GM13977 (cell line): ENCODE measurements around the gene PROC.

Experiments used
- DNase-seq: peaks from one replicate; pipeline ENCODE4 v3.0.0; 2012; ENCODE audit warnings: low spot score
- CTCF ChIP-seq: IDR thresholded peaks from 2 replicates; pipeline ENCODE4 v1.5.1; 2012; ENCODE audit warnings: mild to moderate bottlenecking, control low read depth; ENCODE audit not compliant: insufficient read depth; ENCODE audit errors: extremely low read depth, missing control alignments
- in situ Hi-C: fragments of 300-500 bp; cut with MboI; formaldehyde crosslinking; loops from one replicate; pipeline ENCODE4 v1.12.0; 2022; ENCODE audit warnings: low sequenced_read_pairs, low pct_unique_long_range_greater_than_20kb, mixed read lengths, inconsistent platforms; ENCODE audit not compliant: unreplicated experiment

The PROC gene

GRCh38 chr2:127431408-127432023 is 13.3 kb downstream of the PROC start:
- no peak for DNase-seq
- in situ Hi-C loops = no loop called here

GRCh38 chr2:127434515-127434914 is 16.3 kb downstream of the PROC start:
- DNase-seq = no peak
- in situ Hi-C loops = no loop called here
- no peak for TF ChIP-seq CTCF

More at GRCh38 chr2:127431408-127432023, 13.3 kb downstream of the PROC start:
- no peak for TF ChIP-seq CTCF

- in situ Hi-C loops = no loop called here
- no peak for TF ChIP-seq CTCF
- no peak for DNase-seq
These were observed 18.8 kb downstream of the PROC start for GRCh38 chr2:127437056-127437455.

GRCh38 chr2:127437781-127438726 is 19.8 kb downstream of the PROC start:
- no peak for TF ChIP-seq CTCF
- in situ Hi-C loops = no loop called here
- DNase-seq = no peak

- no peak for DNase-seq
- in situ Hi-C loops = no loop called here
- no peak for TF ChIP-seq CTCF
These were observed 21.1 kb downstream of the PROC start for GRCh38 chr2:127439343-127439742.

GRCh38 chr2:127448526-127448925 is 30.3 kb downstream of the PROC start:
- no peak for TF ChIP-seq CTCF
- DNase-seq = no peak
- in situ Hi-C loops = no loop called here
